22Rv1 (cell line): ENCODE results near the gene KDM4B.

Experiments
- ZFX ChIP-seq: fragments of 450-650 bp; IDR thresholded peaks from 2 replicates; pipeline ENCODE4 v1.6.1; 2017; ENCODE audit warnings: antibody characterized with exemption, borderline replicate concordance
- TF ChIP-seq, protein P1 (sequence below): fragments of 450-650 bp; IDR thresholded peaks from 2 replicates; pipeline ENCODE4 v1.5.1; 2017; ENCODE audit warnings: mild to moderate bottlenecking

DNA sequence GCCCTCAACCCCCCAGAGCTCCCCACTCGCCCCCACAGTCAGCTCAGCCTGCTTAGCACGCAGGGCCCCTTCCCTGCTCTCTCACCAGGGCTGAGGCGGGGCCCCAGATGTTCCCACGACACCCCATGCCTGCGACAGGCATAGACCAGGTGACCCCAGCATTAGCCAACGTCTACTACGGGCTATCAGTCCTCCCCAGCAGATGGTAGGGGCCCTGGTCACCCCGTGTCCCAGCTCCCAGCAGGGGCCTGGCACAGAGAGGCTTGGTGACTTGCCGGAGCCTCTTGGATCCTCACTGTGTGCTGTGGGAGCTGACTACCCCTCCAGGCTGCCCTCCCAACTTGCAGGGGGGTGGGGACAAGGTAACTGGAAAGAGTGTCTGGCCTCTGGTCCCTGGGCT lies 80.6 kb downstream of the KDM4B start:
- TF ChIP-seq, protein P1, sequence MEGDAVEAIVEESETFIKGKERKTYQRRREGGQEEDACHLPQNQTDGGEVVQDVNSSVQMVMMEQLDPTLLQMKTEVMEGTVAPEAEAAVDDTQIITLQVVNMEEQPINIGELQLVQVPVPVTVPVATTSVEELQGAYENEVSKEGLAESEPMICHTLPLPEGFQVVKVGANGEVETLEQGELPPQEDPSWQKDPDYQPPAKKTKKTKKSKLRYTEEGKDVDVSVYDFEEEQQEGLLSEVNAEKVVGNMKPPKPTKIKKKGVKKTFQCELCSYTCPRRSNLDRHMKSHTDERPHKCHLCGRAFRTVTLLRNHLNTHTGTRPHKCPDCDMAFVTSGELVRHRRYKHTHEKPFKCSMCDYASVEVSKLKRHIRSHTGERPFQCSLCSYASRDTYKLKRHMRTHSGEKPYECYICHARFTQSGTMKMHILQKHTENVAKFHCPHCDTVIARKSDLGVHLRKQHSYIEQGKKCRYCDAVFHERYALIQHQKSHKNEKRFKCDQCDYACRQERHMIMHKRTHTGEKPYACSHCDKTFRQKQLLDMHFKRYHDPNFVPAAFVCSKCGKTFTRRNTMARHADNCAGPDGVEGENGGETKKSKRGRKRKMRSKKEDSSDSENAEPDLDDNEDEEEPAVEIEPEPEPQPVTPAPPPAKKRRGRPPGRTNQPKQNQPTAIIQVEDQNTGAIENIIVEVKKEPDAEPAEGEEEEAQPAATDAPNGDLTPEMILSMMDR = no peak
- no peak for TF ChIP-seq ZFX
